Measurements from ENCODE around the gene EHMT2. TPM values are rescaled to one million over a fixed set of nuclear protein-coding genes. Genes with fewer than 3 reads are reported as not detected.
A peak's percentile ranks its signal among the peaks of the same experiment; 100 is the strongest.

Gene EHMT2
- total and polyA plus RNA-seq, 2 of the 13 experiments (the other 11 are each of a cell fraction or from before 2014, with no cell fraction given): 55.2 to 69.2 TPM

DNA sequence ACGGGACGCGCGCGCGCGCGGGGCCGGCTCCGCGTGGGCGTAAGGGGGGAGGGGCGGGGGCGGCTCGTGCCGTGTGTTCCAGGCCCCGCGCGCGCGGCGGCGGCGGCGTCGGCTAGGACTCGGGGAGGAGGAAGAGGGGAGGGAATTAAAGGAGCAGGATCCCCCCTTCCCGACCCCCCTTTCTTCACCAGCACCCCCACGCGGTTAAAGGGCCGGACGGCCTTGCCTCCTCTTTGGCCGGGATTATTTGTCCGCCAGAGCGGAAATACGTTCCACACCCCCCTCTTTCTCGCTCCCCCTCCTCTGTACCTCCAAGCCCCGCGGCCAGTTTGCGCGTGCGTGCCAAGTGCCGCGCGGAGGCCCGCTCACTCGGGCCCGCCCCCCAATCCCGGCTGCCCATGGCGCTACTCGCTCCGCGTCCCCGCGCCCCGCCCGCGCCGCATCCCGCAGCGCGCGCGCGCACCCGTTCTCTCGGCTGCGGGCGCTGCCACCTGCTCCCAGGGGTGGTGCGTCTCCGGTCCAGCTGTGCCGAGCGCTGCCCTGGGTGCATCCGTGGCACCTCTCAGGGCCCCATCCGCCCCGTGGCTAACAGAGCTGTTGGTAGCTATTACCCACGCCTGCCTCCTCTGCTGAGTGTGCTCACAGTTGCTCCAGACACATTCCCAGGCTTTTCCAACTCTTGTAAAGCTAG is 4.6 kb upstream of the EHMT2 start, which contains the start of gene ZBTB12 (continued):
- TF ChIP-seq, protein P1, sequence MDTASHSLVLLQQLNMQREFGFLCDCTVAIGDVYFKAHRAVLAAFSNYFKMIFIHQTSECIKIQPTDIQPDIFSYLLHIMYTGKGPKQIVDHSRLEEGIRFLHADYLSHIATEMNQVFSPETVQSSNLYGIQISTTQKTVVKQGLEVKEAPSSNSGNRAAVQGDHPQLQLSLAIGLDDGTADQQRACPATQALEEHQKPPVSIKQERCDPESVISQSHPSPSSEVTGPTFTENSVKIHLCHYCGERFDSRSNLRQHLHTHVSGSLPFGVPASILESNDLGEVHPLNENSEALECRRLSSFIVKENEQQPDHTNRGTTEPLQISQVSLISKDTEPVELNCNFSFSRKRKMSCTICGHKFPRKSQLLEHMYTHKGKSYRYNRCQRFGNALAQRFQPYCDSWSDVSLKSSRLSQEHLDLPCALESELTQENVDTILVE (CRISPR knock-in tag; IDR thresholded peaks at IDR 0.05): peak; percentile 15; the same call in 1 of the 2 replicates
- TF ChIP-seq ASH2L (IDR thresholded peaks at IDR 0.05; ENCODE audit: insufficient read length, low read depth, low read length): peak; percentile 84
- TF ChIP-seq, protein P2, sequence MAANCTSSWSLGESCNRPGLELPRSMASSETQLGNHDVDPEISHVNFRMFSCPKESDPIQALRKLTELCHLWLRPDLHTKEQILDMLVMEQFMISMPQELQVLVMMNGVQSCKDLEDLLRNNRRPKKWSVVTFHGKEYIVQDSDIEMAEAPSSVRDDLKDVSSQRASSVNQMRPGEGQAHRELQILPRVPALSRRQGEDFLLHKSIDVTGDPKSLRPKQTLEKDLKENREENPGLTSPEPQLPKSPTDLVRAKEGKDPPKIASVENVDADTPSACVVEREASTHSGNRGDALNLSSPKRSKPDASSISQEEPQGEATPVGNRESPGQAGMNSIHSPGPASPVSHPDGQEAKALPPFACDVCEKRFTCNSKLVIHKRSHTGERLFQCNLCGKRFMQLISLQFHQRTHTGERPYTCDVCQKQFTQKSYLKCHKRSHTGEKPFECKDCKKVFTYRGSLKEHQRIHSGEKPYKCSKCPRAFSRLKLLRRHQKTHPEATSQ (CRISPR knock-in tag; IDR thresholded peaks at IDR 0.05; ENCODE audit: borderline replicate concordance): 0 out of 2 replicates have a peak, but pooled peaks have one; percentile 18
- TF ChIP-seq, protein P3, sequence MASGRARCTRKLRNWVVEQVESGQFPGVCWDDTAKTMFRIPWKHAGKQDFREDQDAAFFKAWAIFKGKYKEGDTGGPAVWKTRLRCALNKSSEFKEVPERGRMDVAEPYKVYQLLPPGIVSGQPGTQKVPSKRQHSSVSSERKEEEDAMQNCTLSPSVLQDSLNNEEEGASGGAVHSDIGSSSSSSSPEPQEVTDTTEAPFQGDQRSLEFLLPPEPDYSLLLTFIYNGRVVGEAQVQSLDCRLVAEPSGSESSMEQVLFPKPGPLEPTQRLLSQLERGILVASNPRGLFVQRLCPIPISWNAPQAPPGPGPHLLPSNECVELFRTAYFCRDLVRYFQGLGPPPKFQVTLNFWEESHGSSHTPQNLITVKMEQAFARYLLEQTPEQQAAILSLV (CRISPR knock-in tag; IDR thresholded peaks at IDR 0.05; ENCODE audit: borderline replicate concordance): peak; percentile 95
- TF ChIP-seq CCAR2 (optimal IDR thresholded peaks at IDR 0.05; ENCODE audit: low read depth, low read length): peak; percentile 9
- TF ChIP-seq SIN3B (IDR thresholded peaks at IDR 0.05; ENCODE audit: low read length): no peak; the same call in 1 of the 2 replicates
- TF ChIP-seq SIX4 (CRISPR knock-in tag; IDR thresholded peaks at IDR 0.05): peak; percentile 15; the same call in 1 of the 2 replicates
- TF ChIP-seq NCOA5 (CRISPR knock-in tag; IDR thresholded peaks at IDR 0.05): no peak
- TF ChIP-seq ZSCAN9 (CRISPR knock-in tag; IDR thresholded peaks at IDR 0.05; ENCODE audit: borderline replicate concordance): no peak
- TF ChIP-seq ZNF790 (CRISPR knock-in tag; IDR thresholded peaks at IDR 0.05; ENCODE audit: borderline replicate concordance): peak; percentile 89; the same call in 1 of the 2 replicates
- TF ChIP-seq ZNF891 (CRISPR knock-in tag; IDR thresholded peaks at IDR 0.05): no peak
- TF ChIP-seq PHF5A (CRISPR knock-in tag; IDR thresholded peaks at IDR 0.05; ENCODE audit: low read depth, unreplicated experiment): no peak
- no peak for TF ChIP-seq PHB2 (IDR thresholded peaks at IDR 0.05; ENCODE audit: partially characterized antibody)
- peak; percentile 75; the same call in 1 of the 2 replicates for TF ChIP-seq ZNF749 (CRISPR knock-in tag; IDR thresholded peaks at IDR 0.05; ENCODE audit: borderline replicate concordance)
- peak; percentile 29; the same call in 1 of the 2 replicates for TF ChIP-seq HCFC1 (IDR thresholded peaks at IDR 0.05; ENCODE audit: low read depth, low read length)
- TF ChIP-seq ZNF558 (CRISPR knock-in tag; IDR thresholded peaks at IDR 0.05; ENCODE audit: borderline replicate concordance): peak; percentile 70; the same call in 1 of the 2 replicates
- peak; percentile 40; the same call in 1 of the 2 replicates for TF ChIP-seq ARNT2 (CRISPR knock-in tag; IDR thresholded peaks at IDR 0.05; ENCODE audit: low read depth)
- no peak for TF ChIP-seq ZZZ3 (CRISPR knock-in tag; IDR thresholded peaks at IDR 0.05; ENCODE audit: borderline replicate concordance)
- TF ChIP-seq, protein P4, sequence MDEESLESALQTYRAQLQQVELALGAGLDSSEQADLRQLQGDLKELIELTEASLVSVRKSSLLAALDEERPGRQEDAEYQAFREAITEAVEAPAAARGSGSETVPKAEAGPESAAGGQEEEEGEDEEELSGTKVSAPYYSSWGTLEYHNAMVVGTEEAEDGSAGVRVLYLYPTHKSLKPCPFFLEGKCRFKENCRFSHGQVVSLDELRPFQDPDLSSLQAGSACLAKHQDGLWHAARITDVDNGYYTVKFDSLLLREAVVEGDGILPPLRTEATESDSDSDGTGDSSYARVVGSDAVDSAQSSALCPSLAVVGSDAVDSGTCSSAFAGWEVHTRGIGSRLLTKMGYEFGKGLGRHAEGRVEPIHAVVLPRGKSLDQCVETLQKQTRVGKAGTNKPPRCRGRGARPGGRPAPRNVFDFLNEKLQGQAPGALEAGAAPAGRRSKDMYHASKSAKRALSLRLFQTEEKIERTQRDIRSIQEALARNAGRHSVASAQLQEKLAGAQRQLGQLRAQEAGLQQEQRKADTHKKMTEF (CRISPR knock-in tag; IDR thresholded peaks at IDR 0.05): no peak
- TF ChIP-seq ATF7 (IDR thresholded peaks at IDR 0.05): no peak
- TF ChIP-seq ATF7 (CRISPR knock-in tag; IDR thresholded peaks at IDR 0.05): peak; percentile 39; the same call in 1 of the 2 replicates
- peak; percentile 8; the same call in 1 of the 2 replicates for TF ChIP-seq ZNF782 (CRISPR knock-in tag; IDR thresholded peaks at IDR 0.05; ENCODE audit: borderline replicate concordance)
- TF ChIP-seq ZBTB7A (CRISPR knock-in tag; IDR thresholded peaks at IDR 0.05): no peak
- TF ChIP-seq NCOA2 (CRISPR knock-in tag; IDR thresholded peaks at IDR 0.05): no peak
- 0 out of 2 replicates have a peak, but pooled peaks have one; percentile 15 for TF ChIP-seq ZFP90 (CRISPR knock-in tag; IDR thresholded peaks at IDR 0.05; ENCODE audit: borderline replicate concordance)
- TF ChIP-seq MTF2 (CRISPR knock-in tag; IDR thresholded peaks at IDR 0.05; ENCODE audit: borderline replicate concordance): 0 out of 2 replicates have a peak, but pooled peaks have one; percentile 28

All from HepG2 (cell line).